LHCN-M2 (cell line): Measurements from ENCODE around the gene COL1A1. TPM values are rescaled to one million over a fixed set of nuclear protein-coding genes. Genes with fewer than 3 reads are reported as not detected.

Experiments used
- DNase-seq: peaks from one replicate; pipeline ENCODE4 v3.0.0-alpha.2; 2012; ENCODE audit warnings: low read depth
- total RNA-seq: library from RNA; depleted of rRNA; stranded (reverse); fragments of >200 nt; gene quantifications from 2 replicates; pipeline ENCODE4 v1.2.3, GENCODE V29; 2014

COL1A1 gene
- total RNA-seq, 1 experiment from 2014 or later: 339 TPM

- DNase-seq: peak; percentile 90
Measured at GRCh38 chr17:50173335-50173941, 28.0 kb downstream of the COL1A1 start.

GRCh38 chr17:50172936-50173334 is 28.5 kb downstream of the COL1A1 start:
- no peak for DNase-seq

- no peak for DNase-seq
Measured at GRCh38 chr17:50172130-50172529, 29.3 kb downstream of the COL1A1 start.

- DNase-seq: no peak
Measured at GRCh38 chr17:50171371-50172071, 29.9 kb downstream of the COL1A1 start.

GRCh38 chr17:50170662-50171370 is 30.6 kb downstream of the COL1A1 start:
- no peak for DNase-seq

GRCh38 chr17:50169881-50170459 is 31.5 kb downstream of the COL1A1 start:
- DNase-seq: no peak

- DNase-seq: peak; percentile 63
Measured at GRCh38 chr17:50169121-50169764, 32.2 kb downstream of the COL1A1 start.

GRCh38 chr17:50168319-50168718 is 33.1 kb downstream of the COL1A1 start:
- DNase-seq: no peak

- DNase-seq: no peak
Measured at GRCh38 chr17:50167371-50167770, 34.1 kb downstream of the COL1A1 start.

GRCh38 chr17:50166518-50167181 is 34.8 kb downstream of the COL1A1 start:
- DNase-seq: no peak

- DNase-seq: peak; percentile 79
Measured at GRCh38 chr17:50165867-50166517, 35.4 kb downstream of the COL1A1 start, which contains the start of gene SGCA. Gene SGCA (plus strand): TSS chr17:50166005. CDS start chr17:50166041, 36 bp downstream.

GRCh38 chr17:50165466-50165865 is 36.0 kb downstream of the COL1A1 start:
- no peak for DNase-seq

- no peak for DNase-seq
Measured at GRCh38 chr17:50165066-50165465, 36.4 kb downstream of the COL1A1 start.

- no peak for DNase-seq
Measured at GRCh38 chr17:50164697-50164988, 36.8 kb downstream of the COL1A1 start.

GRCh38 chr17:50163843-50164696 is 37.4 kb downstream of the COL1A1 start:
- no peak for DNase-seq

- DNase-seq: no peak
Measured at GRCh38 chr17:50162466-50163254, 38.8 kb downstream of the COL1A1 start.

- no peak for DNase-seq
Measured at GRCh38 chr17:50161911-50162288, 39.5 kb downstream of the COL1A1 start.

GRCh38 chr17:50161023-50161910 is 40.2 kb downstream of the COL1A1 start:
- DNase-seq: peak; percentile 87
